NT2/D1 (cell line): Measurements from ENCODE around the gene SOX5.

Source experiments
- SUZ12 ChIP-seq: IDR thresholded peaks from 2 replicates; pipeline ENCODE4 v1.6.1; 2011; ENCODE audit not compliant: insufficient read length, insufficient read depth; ENCODE audit errors: extremely low read depth
- YY1 ChIP-seq: IDR thresholded peaks from 2 replicates; pipeline ENCODE4 v1.6.1; 2011; ENCODE audit not compliant: insufficient read length, insufficient read depth
- ZNF274 ChIP-seq: IDR thresholded peaks from 2 replicates; pipeline ENCODE4 v1.6.1; 2011; ENCODE audit warnings: mild to moderate bottlenecking, low read depth, low read length

GRCh38 chr12:23816394-23816851 lies 133.0 kb downstream of the SOX5 start:
- TF ChIP-seq ZNF274 (no peak), SUZ12 (no peak), YY1 (no peak)
